Heart right ventricle (tissue), 16 donors: ENCODE measurements around the gene DAGLA. TPM values are rescaled to one million over a fixed set of nuclear protein-coding genes. Genes with fewer than 3 reads are reported as not detected.
A peak's percentile ranks its signal among the peaks of the same experiment; 100 is the strongest.

Source experiments
- ATAC-seq, 8 donors: fragments of 200-7000 bp; cut with Tn5 transposase; one replicate each; pipeline ENCODE4 v1.9.1; 2020; ENCODE audit warnings: mild to moderate bottlenecking in 8 of 8, moderate library complexity in 8 of 8, moderate number of reproducible peaks in 1 of 8
- DNase-seq, 2 donors: peaks; one replicate each; pipeline ENCODE4 v3.0.0-alpha.2; 2020
- H3K27ac ChIP-seq, 10 donors: fragments of 200-600 bp; sonication (generic) in 2 of 10; one replicate each; pipeline versions ENCODE4 v1.5.0 to v1.8.0; 2020 to 2022; ENCODE audit warnings: mild to moderate bottlenecking in 3 of 10
- H3K27me3 ChIP-seq, 7 donors: fragments of 200-600 bp; one replicate each; pipeline ENCODE4 v1.8.0; 2021 to 2022; ENCODE audit warnings: mild to moderate bottlenecking in 2 of 7
- H3K36me3 ChIP-seq, 9 donors: fragments of 200-600 bp; sonication (generic) in 1 of 9; one replicate each; pipeline versions ENCODE4 v1.5.0 to v1.8.0; 2020 to 2022; ENCODE audit warnings: mild to moderate bottlenecking in 2 of 9
- H3K4me1 ChIP-seq, 9 donors: fragments of 200-600 bp; sonication (generic) in 1 of 9; one replicate each; pipeline versions ENCODE4 v1.5.0 to v1.8.0; 2020 to 2022; ENCODE audit warnings: mild to moderate bottlenecking in 4 of 9
- H3K4me3 ChIP-seq, 10 donors: fragments of 200-600 bp; sonication (generic) in 2 of 10; one replicate each; pipeline versions ENCODE4 v1.5.0 to v1.8.0; 2020 to 2022; ENCODE audit warnings: mild to moderate bottlenecking in 7 of 10, moderate library complexity in 2 of 10
- H3K9me3 ChIP-seq, 11 donors: fragments of 200-600 bp in 10 of 11; sonication (generic) in 2 of 11; one replicate each; pipeline versions ENCODE4 v1.5.0 to v1.8.0; 2013 to 2022; ENCODE audit warnings: mild to moderate bottlenecking in 2 of 11, control low read depth in 1 of 11, moderate library complexity in 1 of 11
- WGBS, 2 donors: extraction: QIAGEN DNeasy Blood & Tissue Kit; methylation state at CpG; one replicate each; pipeline ENCODE4 v1.1.7; 2013; ENCODE audit warnings: inconsistent platforms in 1 of 2; 5-methylcytosine and 5-hydroxymethylcytosine counted together
- intact Hi-C, 10 donors: fragments of 100-400 bp; cut with DNase I; formaldehyde crosslinking; loops; one replicate each; pipeline versions ENCODE4 v1.11.1 to v1.14.2; 2022
- polyA plus RNA-seq, 2 donors: library from polyadenylated mRNA; stranded (reverse); fragments of 200-250 nt; gene quantifications; one replicate each; pipeline ENCODE4 v1.2.3, GENCODE V29; 2013
- total RNA-seq, 10 donors: library from RNA; stranded (reverse); fragmentation: NEBNext Ultra II Directional in 3 of 10; extraction: Animal tissue kit (Norgen Biotek cat#: 25700) in 3 of 10; gene quantifications; one replicate each; pipeline versions ENCODE4 v1.2.1 to v1.2.4, GENCODE V29; 2021 to 2023
- TF ChIP-seq, protein P1 (sequence below), 9 donors: fragments of 200-600 bp; sonication (generic) in 2 of 9; IDR thresholded peaks; one replicate each; pipeline versions ENCODE4 v1.5.0 to v1.8.0; 2021 to 2022; ENCODE audit warnings: antibody characterized with exemption in 9 of 9, mild to moderate bottlenecking in 5 of 9, moderate library complexity in 1 of 9
- donor health status: Arrhythmogenic right ventricular cardiomyopathy.
- donor health status: ischemic (EF 13 %, LVEDD 7.1; RV severe dilation, severe dysfunction).
- donor health status: healthy with polysubstance abuse.
- donor health status: DM: no; HTN: yes; CAD: no.
- donor health status: DM: no; HTN: no; CAD: no.
- donor health status: ischemic (EF 25% LVEDD 6.9; RV normal size, moderate dysfunction).
- donor health status: ischemic (EF 25% LVEDD 5.7; RV mildly dilated, moderate dysfunction).
- donor health status: healthy.
- donor health status: DM: yes; HTN: yes; CAD: no.
- donor health status: Ischemic cardiomyopathy.
- donor health status: ischemic (EF 35%, LVEDD 5.7; RV mildly dilated, moderate dysfunction).
- donor health status: nonischemic (EF 11% LVEDD 7.7; RV severe dilation, severe dysfunction).
- donor health status: DM: yes; HTN: yes; CAD: no.
- donor health status: PGD.
- donor health status: ischemic (EF 29% LVEDD 5.4; RV normal size, mild dysfunction).
- donor health status: nonischemic (EF 23%, LVEDD 6.1; RV moderate dilation, normal function).

DAGLA gene
- total and polyA plus RNA-seq, 12 donors, result 1.5 to 5.0 (median 3.2) TPM

GRCh38 chr11:61679296-61679695, 895 bp upstream of the DAGLA start:
- Histone ChIP-seq H3K27ac (no peak overlapping the region), H3K36me3 (no peaks in the 10 kb centered on the region), H3K9me3 (no peaks in the 10 kb centered on the region), H3K4me3 (no peak overlapping the region), H3K27me3 (peaks cover 0 to 21% (median 0%) of the 10 kb centered on the region in 7 donors), H3K4me1 (peaks cover 4 to 42% (median 35%) of the 10 kb centered on the region in 9 donors)
- intact Hi-C loops, result no loop called here
- no peak for ATAC-seq
- TF ChIP-seq, protein P1, sequence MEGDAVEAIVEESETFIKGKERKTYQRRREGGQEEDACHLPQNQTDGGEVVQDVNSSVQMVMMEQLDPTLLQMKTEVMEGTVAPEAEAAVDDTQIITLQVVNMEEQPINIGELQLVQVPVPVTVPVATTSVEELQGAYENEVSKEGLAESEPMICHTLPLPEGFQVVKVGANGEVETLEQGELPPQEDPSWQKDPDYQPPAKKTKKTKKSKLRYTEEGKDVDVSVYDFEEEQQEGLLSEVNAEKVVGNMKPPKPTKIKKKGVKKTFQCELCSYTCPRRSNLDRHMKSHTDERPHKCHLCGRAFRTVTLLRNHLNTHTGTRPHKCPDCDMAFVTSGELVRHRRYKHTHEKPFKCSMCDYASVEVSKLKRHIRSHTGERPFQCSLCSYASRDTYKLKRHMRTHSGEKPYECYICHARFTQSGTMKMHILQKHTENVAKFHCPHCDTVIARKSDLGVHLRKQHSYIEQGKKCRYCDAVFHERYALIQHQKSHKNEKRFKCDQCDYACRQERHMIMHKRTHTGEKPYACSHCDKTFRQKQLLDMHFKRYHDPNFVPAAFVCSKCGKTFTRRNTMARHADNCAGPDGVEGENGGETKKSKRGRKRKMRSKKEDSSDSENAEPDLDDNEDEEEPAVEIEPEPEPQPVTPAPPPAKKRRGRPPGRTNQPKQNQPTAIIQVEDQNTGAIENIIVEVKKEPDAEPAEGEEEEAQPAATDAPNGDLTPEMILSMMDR (IDR thresholded peaks at IDR 0.05), result no peak
- 59 to 61% methylated on average over 9 of the region's 9 CpGs for WGBS, 2 donors
- no peak for DNase-seq

DNA sequence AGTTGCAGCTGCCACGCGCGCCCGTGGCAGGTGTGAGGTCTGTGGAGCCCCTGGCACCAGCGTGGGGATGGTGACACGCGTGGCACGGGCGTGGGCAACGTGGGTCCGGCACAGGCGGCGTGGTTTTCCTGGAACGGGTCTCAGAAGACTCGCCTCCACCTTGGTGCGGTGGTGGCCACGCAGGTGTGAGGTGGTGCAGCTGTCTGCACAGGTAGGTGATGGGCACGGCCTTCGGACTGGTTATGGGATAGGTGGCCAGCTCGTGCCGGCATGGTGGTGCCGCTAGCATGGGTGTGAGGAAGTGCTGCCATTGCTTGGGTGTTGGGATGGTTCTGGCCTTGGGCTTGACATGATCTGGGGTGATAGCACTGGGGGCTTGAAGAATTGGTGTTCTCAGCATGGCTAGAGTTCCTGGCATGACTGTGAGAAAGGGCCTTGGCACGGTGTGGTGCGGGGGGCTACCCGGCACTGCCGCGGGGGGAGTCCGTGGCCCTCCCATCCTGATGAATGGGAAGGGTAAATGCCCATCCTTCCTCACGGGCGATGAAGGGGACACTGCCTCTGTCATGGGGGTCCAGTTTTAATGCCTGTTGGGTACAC, 531 bp downstream of the DAGLA start:
- Histone ChIP-seq H3K9me3 (no peaks in the 10 kb centered on the region), H3K4me3 (peak overlapping the region in 9 of 10 donors; percentile 42 to 63 (median 57)), H3K36me3 (no peaks in the 10 kb centered on the region), H3K4me1 (peaks cover 4 to 55% (median 35%) of the 10 kb centered on the region in 9 donors), H3K27ac (peak overlapping the region in 3 of 10 donors; percentile 44 to 52 (median 50)), H3K27me3 (peaks cover 0 to 34% (median 0%) of the 10 kb centered on the region in 7 donors)
- intact Hi-C loops, result loop anchor here (1.0 to 2.0 kb wide), 2 partner anchors 52 to 53 kb away; no protein-coding TSS in a partner anchor
- TF ChIP-seq, protein P1 (IDR thresholded peaks at IDR 0.05), result no peak
- DNase-seq, result no peak
- peak in 1 of 8 donors; percentile 8 for ATAC-seq
- 55% methylated on average over 30 of the region's 30 CpGs for WGBS, 2 donors

GRCh38 chr11:61682093-61682732, 2.0 kb downstream of the DAGLA start:
- intact Hi-C loops, result no loop called here
- Histone ChIP-seq H3K27ac (peak overlapping the region in 1 of 10 donors; percentile 36), H3K9me3 (no peaks in the 10 kb centered on the region), H3K4me1 (peaks cover 4 to 57% (median 35%) of the 10 kb centered on the region in 9 donors), H3K27me3 (peaks cover 0 to 32% (median 0%) of the 10 kb centered on the region in 7 donors), H3K36me3 (no peaks in the 10 kb centered on the region), H3K4me3 (no peak overlapping the region)
- 37 to 43% methylated on average over 12 of the region's 12 CpGs for WGBS, 2 donors
- ATAC-seq, result peak; percentile 26 to 65 (median 48)
- peak; percentile 56 to 64 for DNase-seq
- TF ChIP-seq, protein P1 (IDR thresholded peaks at IDR 0.05), result no peak

DNA sequence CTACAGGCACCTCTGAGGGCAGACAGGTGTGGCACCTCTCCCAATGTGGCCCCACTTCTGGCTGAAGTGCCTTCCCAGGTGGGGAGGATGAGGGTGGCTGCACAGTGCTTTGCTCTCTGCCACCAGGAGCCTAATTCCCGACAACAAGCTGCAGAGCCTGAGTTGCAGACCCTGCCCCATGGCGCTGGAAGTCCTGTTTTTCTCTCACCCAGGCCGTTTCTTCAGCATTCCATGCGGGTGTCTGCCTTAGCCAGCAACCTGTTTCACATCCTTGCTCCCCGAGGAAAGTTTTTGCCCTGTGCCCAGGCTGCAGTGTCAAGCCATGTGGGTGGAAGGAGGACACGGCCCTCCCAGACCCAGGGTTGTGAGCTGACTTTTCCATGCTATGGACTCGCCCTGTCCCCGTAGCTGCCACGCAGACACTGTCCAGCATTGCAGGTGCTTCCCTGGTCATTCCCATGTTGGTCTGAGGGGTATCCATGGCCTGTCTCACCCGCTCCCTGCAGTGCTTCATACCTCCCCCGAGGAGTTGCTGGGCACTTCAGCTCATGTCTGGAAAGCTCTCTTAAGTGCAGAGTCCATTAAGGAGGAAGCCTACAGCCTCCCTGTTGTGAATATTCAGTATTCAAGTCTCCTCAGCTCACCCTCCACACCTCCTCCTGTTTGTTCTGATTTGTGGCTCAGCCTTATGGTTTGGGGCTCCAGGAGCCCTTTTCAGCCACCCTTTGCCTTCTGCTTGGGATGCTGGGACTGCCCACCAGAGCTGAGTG, 2.9 kb downstream of the DAGLA start:
- Histone ChIP-seq H3K4me3 (no peak overlapping the region), H3K27me3 (peaks cover 0 to 32% (median 0%) of the 10 kb centered on the region in 7 donors), H3K9me3 (no peaks in the 10 kb centered on the region), H3K36me3 (no peaks in the 10 kb centered on the region), H3K27ac (no peak overlapping the region), H3K4me1 (peaks cover 4 to 59% (median 35%) of the 10 kb centered on the region in 9 donors)
- intact Hi-C loops, result no loop called here
- ATAC-seq (no peak), DNase-seq (no peak)
- 91 to 93% methylated on average over 11 of the region's 11 CpGs for WGBS, 2 donors
- TF ChIP-seq, protein P1 (IDR thresholded peaks at IDR 0.05), result no peak
